HTERT RPE-1 (cell line): ENCODE results near the gene COL13A1.

Source experiments
- in situ Hi-C: fragments of 300-500 bp; cut with MboI; formaldehyde crosslinking; loops from 4 replicates; pipeline ENCODE4 v1.14.3; 2020; ENCODE audit warnings: low sequenced_read_pairs

Gene COL13A1

DNA sequence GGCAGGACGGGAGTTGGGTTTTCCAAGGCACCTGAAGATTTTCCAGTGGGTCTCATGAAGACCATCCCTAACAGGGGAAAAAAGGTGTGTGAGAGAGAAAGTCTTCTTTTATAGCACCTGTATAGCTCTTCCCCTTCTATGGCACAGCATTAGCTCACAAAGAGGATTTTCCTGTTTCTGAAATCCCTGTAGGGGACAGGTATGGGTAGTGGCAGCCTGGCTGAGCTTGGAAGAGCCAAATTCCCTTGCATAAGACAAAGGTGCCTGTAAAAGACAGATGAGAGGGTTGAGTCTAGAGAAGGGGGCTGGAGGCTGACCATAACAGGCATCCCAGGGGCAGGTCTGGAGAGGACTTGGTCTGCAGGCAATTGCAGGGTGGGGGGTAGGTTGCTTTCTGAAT is 63.7 kb downstream of the COL13A1 start:
- in situ Hi-C loops: no loop called here

DNA sequence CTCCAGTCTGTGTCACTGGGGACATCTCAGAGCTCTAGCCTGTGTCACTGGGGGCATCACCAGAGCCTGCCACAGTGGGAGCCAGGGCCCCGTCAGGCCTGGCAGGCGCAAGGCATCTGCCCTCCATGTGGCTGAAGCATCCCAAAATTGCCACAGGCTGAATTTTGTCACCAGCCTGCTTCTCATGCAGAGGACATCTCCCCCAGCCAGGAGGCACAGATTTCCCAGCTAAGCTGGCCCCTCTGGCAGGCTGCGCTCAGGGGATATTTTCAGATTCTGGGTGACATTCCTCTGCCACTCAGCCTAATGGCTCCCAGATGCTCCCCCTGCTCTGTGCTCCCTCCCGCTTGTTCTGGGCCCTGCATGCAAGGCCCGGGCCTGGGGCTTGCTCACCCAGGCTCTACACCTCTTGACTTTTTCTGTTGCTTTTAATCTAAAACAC is 64.6 kb downstream of the COL13A1 start:
- in situ Hi-C loops: no loop called here

DNA sequence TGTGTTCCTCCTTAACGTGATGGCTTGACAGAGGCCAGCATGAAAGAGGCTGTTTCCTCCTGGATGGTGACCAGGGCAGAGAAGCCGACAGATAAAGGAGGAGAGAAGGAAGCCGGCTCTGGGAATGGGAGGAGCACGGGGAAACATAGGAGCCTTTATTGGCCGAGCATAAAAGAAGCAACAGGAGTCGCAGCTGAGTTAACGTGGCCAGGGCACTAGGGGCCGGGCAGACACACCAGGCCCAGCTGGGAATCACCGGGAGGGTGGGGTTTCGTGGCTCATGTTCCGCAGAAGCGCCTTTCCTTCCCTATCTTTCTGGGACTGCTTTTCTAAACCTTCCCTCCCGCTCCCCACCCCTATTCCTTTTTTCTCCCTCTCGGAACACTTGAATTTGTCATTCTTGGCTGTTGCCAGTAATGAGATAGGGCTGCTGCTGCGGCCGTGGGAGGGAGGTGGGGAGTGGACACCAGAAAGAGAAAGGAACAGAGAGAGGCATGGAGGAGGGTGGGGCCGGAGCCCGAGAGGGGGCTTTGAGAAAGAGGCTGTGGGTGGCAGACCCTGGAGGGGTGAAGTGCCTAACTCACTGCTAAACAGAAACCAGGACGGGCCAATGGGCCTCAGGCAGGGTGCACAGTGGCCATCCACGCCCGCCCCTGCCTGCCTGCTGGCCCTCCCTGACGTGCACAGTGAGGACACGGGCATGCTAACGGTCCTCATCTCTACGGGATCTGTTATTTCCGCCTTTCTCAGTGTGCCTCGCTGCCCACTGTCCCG is 65.2 kb downstream of the COL13A1 start:
- in situ Hi-C loops: no loop called here

DNA sequence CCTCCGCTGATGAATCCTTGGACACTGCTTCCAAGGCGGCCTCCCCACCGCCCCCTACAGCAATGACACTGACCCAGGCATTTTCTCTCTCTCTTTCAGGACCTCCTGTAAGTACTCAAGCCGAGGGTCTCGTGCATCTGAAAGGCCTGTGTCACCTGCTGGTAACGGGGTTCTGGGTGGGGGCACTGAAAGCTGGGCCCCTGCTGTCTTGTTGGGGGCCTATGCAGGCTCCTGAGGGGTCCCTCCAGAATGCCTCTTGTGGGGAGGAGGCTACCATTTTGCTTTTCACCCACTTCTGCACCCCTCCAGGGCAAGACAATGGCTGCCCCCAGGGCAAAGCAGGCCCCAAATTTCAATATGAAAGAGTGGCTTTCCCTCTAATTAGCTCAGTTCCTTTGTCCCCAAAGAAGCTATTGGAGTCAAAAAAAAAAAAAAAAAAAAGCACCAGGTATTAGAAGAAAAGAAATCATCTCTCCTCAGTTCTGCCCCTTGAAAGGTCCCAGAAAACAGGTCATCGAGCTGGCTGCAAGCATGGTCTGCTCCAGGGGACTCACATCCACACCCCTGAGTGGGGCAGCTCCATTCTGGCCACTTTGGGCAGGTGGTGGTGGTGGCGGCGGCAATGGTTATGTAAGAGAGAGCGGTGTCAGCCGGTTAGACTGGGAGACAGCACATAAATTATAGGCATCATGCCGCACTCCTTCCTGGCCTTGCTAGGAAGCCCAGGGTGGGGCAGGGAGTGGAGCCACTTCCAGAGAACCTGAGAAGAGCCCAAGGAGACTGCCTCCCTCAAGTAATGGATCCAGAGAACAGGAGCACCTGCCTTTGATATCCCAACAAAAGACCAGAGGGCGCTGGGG is 66.2 kb downstream of the COL13A1 start:
- in situ Hi-C loops: no loop called here

DNA sequence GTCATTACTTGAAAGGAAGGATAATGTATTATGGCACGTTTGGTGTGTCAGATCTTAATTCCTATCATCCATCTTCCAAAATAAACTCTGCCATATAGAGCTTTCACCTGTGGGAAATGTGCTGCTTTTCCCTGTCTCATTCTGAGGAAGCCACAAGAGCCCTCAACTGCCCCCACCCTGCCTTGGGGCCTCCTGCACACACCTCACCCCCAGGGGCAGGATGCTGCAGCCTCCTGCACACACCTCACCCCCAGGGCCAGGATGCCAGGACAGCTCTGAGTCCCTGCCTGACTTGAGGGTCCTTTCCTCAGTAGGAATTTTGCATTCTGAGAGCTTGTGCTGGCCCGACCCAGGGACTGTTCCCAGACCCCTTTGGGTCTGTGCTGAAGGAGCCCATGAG is 67.1 kb downstream of the COL13A1 start:
- in situ Hi-C loops: no loop called here

DNA sequence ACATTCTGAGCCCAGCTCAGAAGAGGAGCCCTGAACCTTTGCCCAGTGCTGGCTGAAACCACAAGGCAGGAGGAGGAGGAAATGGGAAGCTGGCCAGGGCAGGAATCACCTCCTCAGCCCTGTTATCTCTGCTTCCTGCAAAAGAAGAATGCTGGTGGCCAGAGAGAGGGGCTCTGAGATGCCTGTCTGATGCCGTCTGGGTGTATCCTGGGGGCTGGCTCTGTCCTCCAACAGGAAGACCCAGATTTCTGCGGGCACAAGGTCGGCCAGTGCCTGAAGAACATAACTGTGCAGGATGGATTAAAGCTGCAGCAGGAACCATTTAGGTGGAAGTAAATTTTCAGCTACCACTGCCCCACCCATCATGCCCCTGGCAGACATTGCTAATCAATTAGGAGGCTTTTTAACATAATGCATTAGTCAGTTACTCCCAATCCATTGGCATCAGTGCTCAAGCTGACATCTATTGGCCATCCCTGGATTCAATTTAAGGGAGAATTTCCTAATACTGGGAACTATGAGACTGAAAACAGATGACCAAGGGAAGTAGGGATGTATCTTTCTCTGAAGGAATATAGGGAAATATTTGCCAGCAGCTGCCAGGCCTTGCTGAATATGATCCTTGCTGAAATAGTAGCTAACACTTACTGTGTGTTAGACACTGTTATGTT is 67.7 kb downstream of the COL13A1 start:
- in situ Hi-C loops: no loop called here

DNA sequence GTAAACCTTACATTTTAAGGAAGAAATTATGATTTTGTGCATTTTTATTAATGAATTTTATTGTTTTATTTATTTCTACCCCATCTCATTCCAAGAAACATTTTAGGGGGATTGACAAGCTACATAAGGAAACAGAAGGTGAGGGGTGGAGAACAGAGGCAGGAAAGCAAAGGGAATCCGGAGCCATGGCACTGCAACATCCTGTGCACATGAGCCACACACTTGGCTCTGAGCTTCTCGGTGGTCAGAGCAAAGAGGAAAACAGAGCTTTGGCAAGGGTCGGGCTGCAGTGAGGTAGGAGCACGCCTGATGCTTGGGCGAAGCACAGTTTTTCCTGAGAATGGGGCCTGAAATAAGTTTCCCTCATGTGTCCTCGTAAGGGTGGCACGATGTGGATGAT is 68.9 kb downstream of the COL13A1 start:
- in situ Hi-C loops: no loop called here

DNA sequence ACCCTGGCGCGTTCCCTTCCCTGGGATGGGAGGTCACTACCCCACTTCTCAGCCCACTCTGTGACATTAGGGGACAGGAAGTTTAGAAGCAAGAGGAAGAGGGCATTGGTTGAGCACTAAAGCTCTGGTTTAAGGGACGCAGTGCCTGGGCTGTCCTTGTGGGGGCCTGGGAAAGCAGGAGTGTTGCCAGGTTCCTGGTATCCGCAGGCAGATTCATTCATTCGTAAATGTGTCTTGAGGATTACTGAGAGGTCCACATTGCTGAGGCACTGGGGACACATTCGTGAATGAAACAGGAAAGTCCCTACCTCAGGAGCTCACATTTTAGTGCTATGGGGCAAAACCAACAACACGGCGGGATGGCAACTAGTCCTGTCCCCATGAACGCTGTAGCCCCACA is 69.4 kb downstream of the COL13A1 start:
- in situ Hi-C loops: no loop called here

DNA sequence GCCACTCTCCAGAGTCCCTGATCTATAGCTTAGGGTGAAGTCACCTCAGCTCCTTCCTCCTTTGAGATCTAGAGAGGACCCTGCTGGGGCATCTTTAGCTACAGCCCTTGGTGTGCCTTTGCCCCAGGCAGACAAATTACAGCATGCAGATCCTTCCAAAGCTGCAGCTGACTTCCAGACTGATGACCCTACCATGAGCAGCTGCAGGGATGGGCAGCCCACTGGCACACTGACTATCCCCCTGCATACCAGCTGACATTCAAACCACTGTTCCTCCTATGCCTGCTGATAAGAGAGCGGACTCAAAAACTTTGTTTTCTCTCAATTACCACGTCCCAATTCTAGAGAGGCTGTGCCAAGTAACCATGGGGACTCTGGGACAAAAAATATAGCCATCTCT is 70.6 kb downstream of the COL13A1 start:
- in situ Hi-C loops: no loop called here

DNA sequence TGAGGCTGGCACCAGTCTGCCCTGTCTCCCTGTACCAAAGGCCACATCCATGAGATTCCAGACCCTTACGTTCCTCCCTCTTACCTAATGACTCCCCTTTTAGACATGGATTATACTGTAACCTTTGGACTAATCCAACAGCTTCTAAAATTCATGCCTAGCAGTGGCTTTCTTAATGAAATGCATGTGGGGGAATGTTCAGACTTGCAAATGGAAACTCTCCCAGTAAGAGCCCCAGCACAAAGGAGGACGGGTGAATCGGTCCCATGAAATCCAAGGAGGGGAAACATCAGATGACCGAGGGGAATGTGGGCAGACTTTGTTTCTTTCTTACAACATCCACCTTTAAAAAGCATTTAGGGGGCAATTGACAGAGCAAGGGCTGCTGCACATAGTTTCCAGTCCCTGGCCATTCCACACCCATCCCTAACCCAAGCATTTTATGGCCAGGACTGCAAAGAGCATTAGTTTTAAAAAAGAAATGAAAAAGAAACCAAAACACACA is 71.5 kb downstream of the COL13A1 start:
- in situ Hi-C loops: no loop called here

DNA sequence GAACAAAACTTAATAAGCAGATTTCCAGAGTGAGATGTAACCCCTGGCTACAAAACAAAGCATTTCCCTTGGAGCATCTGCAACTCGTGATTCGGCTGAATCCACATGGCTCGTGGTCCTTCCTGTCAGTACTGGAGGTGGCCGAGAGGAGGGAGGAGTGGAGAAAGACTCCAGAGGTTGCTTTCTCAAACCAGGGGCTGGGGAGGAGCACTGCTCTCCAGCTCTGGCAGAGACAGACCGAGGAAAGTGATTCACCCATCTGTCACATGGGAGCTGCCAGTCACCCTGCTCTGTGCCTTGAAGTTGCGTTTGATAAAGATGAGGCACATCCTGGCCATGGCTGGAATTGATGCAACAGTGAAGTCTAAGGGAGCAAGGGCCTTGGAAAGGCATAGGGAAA is 72.7 kb downstream of the COL13A1 start:
- in situ Hi-C loops: no loop called here

DNA sequence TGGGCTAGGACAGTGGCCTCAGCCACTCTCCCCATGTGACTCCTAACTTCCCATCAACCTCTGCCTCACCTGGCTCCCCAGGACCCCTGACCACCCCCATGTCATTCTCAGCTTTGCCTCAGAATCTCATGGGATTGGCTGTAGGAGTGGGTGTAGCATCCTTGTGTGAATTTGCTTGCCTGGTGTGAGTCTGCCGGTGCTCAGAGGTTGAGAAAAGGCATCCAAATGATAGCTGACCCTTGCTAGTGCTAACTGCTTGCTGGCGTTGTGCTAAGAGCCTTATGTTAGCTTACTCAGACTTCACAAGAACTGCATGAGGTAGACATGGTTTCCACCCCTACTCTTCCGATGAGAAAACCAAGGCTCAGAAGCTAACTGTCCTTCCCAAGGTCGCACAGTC is 74.2 kb downstream of the COL13A1 start:
- in situ Hi-C loops: no loop called here

DNA sequence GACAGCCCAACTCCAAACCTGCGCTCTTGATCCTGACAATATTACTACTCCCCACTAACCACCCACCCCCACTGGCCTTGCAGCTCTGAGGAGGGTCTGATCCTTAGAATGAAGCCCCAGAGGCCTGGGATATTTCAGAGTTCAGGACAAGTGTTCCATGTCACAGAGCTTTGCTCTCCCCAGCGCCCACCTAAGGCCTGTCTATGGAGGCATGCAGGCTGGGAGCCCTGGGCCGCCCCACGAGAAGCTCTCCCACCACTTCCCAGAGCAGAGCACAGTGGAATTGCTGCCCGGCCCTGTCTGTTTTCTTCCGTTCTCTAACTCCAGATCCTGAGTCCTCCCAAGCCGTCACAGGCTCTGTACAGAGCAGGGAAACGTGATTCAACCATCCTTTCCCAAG is 74.6 kb downstream of the COL13A1 start:
- in situ Hi-C loops: no loop called here

DNA sequence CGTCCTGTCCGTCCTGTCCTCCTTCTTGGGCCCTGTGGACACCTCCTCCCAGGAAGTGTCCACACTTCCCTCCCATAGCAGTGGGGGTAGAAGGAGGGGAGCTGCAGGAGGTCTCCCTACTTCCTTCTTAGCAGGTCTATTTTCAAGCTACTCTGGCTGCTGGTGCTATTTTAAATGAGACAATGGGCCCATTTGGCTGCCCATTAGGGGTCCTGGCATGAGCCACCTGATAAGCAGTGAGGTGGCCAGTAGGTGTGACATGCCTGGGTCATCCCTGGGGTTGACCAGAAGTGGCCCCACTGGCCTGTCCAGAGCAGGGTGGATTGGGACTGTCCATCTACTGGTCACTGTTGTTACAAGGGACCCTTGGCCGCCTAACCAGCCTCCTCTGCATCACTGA is 75.2 kb downstream of the COL13A1 start:
- in situ Hi-C loops: no loop called here

DNA sequence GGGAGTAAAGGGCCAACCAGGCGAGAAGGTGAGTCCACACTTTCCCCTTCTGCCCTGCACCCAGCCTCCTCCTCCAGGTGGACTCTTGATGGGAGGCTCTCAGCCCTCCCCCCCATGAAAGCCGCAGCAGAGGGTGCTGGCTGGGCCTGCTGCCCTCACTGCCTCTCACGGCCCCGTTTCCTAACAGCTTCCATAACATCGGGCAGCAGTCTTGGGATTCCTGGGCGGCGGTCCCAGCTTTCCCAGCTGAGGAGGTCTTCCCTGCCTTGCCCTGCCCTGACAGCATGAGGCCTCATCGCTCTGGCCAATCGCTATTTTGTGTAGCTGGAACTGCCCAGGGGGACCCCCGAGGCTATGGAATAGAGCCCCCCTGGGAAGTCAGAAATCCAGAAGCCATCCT is 76.3 kb downstream of the COL13A1 start:
- in situ Hi-C loops: no loop called here

DNA sequence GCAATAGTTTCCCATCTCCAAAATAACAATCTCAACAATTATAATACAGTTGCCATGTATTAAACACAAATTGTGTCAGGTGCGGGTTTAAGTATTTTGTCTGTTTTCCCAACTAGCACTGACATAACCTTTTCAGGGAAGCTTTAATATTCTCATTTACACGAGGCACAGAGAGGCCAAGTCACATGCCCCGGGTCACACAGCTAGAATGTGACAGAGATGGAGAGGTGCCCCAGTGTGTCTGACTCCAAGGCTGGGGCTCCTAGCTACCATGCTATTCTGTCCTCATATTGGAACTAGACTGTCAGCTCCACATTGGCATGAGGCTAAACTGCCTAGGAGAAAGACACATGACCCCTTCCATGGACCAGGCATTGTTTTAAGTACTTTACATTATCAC is 77.2 kb downstream of the COL13A1 start:
- in situ Hi-C loops: no loop called here

DNA sequence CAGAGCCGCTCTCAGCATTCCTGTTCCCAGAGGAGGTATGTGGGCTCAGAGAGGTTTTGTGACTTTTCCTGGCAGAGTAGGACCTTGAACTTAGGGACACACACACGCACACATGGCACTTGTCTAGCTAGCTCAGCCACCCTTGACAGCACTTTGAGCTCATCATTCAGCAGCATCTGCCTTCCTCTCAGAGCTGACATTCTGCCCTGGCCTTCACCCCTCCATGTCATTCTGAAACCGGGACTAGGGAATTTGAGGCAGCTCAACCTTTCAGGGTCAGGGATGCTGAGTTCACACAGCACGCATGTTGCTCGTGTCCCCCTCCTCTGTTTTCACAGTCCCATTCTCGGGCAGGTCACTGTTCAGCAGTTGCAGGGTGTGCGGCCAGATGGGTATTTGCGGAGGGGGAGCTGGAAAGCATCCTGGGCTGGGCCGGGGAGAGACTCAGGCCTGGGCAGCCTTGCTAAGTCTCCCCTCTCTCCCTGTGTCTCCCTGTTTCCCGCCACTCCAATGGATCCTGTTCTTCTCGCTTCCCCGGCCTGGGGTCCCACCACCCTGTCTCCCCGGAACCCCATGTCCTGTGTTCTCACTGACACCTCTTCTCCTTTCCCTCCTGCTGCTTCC is 78.0 kb downstream of the COL13A1 start:
- in situ Hi-C loops: no loop called here

DNA sequence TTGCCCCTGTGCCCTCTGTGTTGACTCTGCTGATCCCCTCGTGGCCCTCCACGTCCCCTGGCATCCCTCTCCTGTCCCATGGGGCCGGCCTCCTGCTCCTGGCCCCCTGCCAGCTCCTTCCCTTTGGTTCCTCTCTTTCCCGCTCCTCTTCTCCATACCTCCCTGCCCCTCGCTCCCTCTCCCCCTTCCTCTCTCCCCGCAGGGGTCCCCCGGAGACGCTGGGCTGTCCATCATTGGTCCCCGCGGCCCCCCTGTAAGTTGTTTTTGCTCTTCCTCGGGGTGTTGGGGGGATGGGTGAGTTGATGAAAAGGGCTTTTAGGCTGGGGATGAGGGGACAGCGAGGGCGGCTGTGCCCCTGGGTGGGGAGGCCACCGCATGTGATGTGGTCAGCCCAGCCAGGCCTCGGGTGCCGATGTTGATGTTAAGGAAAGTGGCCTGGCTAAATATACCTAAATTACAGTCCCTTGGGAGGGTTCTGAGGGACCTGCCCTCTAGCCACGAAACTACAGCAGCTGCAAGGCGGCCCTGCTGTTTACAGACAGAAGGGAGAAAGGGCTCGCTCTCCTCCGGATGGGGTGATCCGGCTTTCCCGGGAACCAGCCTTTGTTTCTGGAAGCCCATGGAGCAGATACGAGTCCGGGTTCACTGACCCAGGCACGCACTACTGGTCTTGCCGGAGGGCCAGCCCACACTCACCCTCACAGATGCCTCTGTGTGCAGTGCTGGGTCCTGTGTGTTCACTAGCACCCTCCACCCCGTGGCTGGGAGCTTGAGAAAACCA is 78.8 kb downstream of the COL13A1 start:
- in situ Hi-C loops: no loop called here

DNA sequence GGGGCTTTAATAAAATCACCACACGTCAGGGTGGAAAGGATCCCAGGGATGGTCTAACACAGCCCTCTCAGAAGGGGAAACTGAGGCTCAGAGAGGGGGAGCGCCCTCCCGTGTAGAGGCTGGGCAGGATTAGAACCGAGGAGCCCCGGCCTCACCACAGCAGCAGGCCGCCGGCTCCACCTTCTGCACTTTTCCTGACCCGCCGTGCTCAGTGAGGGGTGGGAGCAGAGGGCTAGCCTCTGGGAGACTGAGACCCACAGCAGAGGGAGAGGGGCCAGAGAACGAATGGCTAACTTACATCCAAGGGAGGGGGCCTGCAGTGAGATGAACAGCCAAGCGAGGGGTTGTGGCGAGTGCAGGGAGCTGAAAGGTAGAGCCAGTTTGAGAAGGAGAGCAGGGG is 79.5 kb downstream of the COL13A1 start:
- in situ Hi-C loops: no loop called here

DNA sequence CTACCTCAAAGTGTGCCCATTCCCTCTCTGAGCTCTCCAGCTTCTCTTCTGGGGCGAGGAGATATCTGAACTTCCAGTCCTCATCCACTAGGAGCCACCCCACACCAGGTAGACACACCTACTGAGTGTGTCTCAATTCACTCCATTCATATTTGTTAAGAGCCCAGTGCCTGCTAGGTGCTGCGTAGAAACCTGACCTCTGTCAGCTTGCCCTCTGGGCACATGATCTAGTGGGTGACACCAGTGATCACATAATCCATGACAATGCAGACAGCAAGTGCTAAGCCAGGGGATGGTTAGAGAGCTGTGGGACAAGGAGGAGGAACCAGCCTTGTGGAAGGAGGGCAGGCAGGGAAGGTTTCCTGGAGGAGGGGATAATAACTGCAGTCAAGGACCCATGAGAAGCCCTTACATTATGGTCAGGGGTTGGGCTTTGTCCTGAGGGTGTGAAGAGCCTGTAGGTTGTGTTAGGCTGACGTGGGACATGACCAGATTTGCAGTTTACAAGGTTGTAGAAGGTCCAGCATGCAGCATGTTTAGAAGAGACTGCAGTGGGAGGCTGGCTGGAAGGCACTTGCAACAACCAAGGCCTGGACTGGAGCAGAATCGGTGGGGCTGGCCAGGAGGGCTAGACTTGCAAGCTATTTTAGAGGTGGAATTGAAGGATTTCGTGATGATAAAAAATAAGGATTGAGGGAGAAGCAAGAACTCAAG is 81.8 kb downstream of the COL13A1 start:
- in situ Hi-C loops: no loop called here
